Liver (tissue), 3 donors: ENCODE measurements around the gene SPARC.

Experiments
- EGR1 ChIP-seq, 2 donors: IDR thresholded peaks; 2 replicates each; pipeline ENCODE4 v1.6.1; 2016 to 2018; ENCODE audit warnings: antibody characterized with exemption in 2 of 2, low read depth in 2 of 2
- FOXA1 ChIP-seq: IDR thresholded peaks from 2 replicates; pipeline ENCODE4 v1.6.1; 2016; ENCODE audit warnings: antibody characterized with exemption
- GABPA ChIP-seq, 2 donors: IDR thresholded peaks in 1 of 2; conservative IDR thresholded peaks in 1 of 2; 2 replicates each; pipeline ENCODE4 v1.6.1; 2016; ENCODE audit warnings: antibody characterized with exemption in 2 of 2, mild to moderate bottlenecking in 1 of 2, moderate library complexity in 1 of 2
- RAD21 ChIP-seq, 2 donors: IDR thresholded peaks; 2 replicates each; pipeline ENCODE4 v1.6.1; 2016; ENCODE audit warnings: antibody characterized with exemption in 2 of 2, mild to moderate bottlenecking in 2 of 2
- RXRA ChIP-seq, 2 donors: IDR thresholded peaks; 2 replicates each; pipeline ENCODE4 v1.6.1; 2017 to 2018; ENCODE audit warnings: antibody characterized with exemption in 2 of 2, mild to moderate bottlenecking in 1 of 2
- SP1 ChIP-seq: IDR thresholded peaks from 2 replicates; pipeline ENCODE4 v1.6.1; 2018; ENCODE audit warnings: antibody characterized with exemption, mild to moderate bottlenecking
- TAF1 ChIP-seq: conservative IDR thresholded peaks from 2 replicates; pipeline ENCODE4 v1.6.1; 2016; ENCODE audit warnings: antibody characterized with exemption, mild to moderate bottlenecking
- YY1 ChIP-seq: IDR thresholded peaks from 2 replicates; pipeline ENCODE4 v1.6.1; 2016; ENCODE audit warnings: antibody characterized with exemption, mild to moderate bottlenecking
- TF ChIP-seq, protein P1 (sequence below): IDR thresholded peaks from 2 replicates; pipeline ENCODE4 v1.6.1; 2016; ENCODE audit warnings: antibody characterized with exemption
- TF ChIP-seq, protein P2 (sequence below): fragments of 150-350 bp; IDR thresholded peaks from 2 replicates; pipeline ENCODE4 v1.5.1; 2017; ENCODE audit warnings: improper control_type of control experiment, low read depth, low read length; ENCODE audit not compliant: missing input control
- TF ChIP-seq, protein P3 (sequence below): IDR thresholded peaks from 2 replicates; pipeline ENCODE4 v1.6.1; 2016; ENCODE audit warnings: antibody characterized with exemption, mild to moderate bottlenecking
- TF ChIP-seq, protein P4 (sequence below): IDR thresholded peaks from 2 replicates; pipeline ENCODE4 v1.6.1; 2016; ENCODE audit warnings: antibody characterized with exemption
- donor health status: healthy.
- donor health status: healthy.

DNA sequence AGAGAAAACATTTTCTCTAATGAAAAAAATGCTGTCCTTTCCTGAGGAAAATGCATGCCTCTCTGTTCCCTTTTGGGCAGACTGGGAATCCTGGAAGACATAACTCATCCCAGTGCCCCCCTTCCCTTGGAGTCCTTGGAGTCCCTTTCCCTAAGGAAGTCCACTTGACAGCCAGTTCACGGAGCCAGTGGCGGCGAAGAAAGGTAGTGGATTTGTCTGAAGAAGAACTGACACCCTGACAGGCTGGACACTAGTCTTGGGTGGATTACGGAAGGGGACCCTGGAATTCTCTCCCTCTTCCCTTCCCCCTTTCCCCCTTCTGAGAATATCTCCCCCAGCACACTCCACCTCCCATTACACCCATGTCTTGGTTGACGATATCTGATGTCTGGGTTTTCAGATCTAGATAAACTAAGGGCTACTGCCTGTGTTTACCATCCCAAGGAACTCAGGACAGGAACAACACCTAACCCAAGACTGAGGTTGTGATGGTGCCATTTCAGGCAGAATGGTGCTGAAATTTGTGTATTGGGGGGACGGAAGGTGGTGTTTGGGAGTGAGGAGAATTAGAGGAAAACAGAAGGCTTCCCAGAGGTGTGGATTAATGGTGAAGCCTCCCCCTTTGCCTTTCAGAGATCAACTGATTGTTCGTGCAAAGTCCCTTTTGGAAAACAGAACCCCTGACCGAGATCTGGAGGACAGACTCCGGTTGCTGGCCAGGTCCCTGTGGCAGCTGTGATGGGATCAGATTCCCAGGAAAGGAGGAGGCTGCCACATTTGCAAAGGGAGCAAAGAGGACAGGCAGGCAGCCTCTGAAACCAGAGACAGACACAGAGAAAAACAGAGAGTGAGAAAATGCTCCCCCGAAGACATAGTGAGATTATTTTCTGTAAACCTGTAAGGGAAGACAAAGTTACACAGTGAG lies 704 bp downstream of the SPARC start:
- TF ChIP-seq, protein P1, sequence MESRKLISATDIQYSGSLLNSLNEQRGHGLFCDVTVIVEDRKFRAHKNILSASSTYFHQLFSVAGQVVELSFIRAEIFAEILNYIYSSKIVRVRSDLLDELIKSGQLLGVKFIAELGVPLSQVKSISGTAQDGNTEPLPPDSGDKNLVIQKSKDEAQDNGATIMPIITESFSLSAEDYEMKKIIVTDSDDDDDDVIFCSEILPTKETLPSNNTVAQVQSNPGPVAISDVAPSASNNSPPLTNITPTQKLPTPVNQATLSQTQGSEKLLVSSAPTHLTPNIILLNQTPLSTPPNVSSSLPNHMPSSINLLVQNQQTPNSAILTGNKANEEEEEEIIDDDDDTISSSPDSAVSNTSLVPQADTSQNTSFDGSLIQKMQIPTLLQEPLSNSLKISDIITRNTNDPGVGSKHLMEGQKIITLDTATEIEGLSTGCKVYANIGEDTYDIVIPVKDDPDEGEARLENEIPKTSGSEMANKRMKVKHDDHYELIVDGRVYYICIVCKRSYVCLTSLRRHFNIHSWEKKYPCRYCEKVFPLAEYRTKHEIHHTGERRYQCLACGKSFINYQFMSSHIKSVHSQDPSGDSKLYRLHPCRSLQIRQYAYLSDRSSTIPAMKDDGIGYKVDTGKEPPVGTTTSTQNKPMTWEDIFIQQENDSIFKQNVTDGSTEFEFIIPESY, result no peak
- TF ChIP-seq, protein P2, sequence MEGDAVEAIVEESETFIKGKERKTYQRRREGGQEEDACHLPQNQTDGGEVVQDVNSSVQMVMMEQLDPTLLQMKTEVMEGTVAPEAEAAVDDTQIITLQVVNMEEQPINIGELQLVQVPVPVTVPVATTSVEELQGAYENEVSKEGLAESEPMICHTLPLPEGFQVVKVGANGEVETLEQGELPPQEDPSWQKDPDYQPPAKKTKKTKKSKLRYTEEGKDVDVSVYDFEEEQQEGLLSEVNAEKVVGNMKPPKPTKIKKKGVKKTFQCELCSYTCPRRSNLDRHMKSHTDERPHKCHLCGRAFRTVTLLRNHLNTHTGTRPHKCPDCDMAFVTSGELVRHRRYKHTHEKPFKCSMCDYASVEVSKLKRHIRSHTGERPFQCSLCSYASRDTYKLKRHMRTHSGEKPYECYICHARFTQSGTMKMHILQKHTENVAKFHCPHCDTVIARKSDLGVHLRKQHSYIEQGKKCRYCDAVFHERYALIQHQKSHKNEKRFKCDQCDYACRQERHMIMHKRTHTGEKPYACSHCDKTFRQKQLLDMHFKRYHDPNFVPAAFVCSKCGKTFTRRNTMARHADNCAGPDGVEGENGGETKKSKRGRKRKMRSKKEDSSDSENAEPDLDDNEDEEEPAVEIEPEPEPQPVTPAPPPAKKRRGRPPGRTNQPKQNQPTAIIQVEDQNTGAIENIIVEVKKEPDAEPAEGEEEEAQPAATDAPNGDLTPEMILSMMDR, result no peak
- TF ChIP-seq TAF1 (no peak), GABPA (IDR thresholded peaks at IDR 0.05 in 1 of 2, conservative IDR thresholded peaks at IDR 0.05 in 1 of 2) (no peak), FOXA1 (no peak), EGR1 (IDR thresholded peaks at IDR 0.05; ENCODE audit: low read depth in 2 of 2) (no peak), YY1 (no peak), RXRA (IDR thresholded peaks at IDR 0.05) (no peak), SP1 (no peak), RAD21 (IDR thresholded peaks at IDR 0.05) (no peak)
- TF ChIP-seq, protein P3, sequence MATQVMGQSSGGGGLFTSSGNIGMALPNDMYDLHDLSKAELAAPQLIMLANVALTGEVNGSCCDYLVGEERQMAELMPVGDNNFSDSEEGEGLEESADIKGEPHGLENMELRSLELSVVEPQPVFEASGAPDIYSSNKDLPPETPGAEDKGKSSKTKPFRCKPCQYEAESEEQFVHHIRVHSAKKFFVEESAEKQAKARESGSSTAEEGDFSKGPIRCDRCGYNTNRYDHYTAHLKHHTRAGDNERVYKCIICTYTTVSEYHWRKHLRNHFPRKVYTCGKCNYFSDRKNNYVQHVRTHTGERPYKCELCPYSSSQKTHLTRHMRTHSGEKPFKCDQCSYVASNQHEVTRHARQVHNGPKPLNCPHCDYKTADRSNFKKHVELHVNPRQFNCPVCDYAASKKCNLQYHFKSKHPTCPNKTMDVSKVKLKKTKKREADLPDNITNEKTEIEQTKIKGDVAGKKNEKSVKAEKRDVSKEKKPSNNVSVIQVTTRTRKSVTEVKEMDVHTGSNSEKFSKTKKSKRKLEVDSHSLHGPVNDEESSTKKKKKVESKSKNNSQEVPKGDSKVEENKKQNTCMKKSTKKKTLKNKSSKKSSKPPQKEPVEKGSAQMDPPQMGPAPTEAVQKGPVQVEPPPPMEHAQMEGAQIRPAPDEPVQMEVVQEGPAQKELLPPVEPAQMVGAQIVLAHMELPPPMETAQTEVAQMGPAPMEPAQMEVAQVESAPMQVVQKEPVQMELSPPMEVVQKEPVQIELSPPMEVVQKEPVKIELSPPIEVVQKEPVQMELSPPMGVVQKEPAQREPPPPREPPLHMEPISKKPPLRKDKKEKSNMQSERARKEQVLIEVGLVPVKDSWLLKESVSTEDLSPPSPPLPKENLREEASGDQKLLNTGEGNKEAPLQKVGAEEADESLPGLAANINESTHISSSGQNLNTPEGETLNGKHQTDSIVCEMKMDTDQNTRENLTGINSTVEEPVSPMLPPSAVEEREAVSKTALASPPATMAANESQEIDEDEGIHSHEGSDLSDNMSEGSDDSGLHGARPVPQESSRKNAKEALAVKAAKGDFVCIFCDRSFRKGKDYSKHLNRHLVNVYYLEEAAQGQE, result no peak
- TF ChIP-seq, protein P4, sequence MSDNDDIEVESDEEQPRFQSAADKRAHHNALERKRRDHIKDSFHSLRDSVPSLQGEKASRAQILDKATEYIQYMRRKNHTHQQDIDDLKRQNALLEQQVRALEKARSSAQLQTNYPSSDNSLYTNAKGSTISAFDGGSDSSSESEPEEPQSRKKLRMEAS, result no peak
